Nucleus accumbens (tissue), 56 donors: ENCODE data around the gene AKT1.

Source experiments
- DNase-seq, 56 donors: peaks; one replicate each; lab custom pipeline; 2025; lab: John Stamatoyannopoulos, UW

AKT1 gene

DNA sequence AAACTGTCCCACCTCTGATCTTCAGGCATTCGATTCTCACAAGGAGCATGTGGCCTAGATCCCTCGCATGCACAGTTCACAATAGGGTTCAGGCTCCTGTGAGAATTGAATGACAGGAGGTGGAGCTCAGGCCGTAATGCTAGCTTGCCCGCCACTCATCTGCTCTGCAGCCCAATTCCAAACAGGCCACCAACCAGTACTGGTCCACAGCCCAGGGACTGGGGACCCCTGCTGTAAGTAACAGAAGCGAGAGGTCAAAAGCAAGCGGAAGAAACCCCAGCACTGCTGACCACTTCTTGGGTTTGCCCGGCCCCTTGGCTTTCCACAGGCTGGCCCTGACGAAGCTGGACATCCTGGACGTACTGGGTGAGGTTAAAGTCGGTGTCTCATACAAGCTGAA lies 51.1 kb downstream of the AKT1 start:
- no peak for DNase-seq

DNA sequence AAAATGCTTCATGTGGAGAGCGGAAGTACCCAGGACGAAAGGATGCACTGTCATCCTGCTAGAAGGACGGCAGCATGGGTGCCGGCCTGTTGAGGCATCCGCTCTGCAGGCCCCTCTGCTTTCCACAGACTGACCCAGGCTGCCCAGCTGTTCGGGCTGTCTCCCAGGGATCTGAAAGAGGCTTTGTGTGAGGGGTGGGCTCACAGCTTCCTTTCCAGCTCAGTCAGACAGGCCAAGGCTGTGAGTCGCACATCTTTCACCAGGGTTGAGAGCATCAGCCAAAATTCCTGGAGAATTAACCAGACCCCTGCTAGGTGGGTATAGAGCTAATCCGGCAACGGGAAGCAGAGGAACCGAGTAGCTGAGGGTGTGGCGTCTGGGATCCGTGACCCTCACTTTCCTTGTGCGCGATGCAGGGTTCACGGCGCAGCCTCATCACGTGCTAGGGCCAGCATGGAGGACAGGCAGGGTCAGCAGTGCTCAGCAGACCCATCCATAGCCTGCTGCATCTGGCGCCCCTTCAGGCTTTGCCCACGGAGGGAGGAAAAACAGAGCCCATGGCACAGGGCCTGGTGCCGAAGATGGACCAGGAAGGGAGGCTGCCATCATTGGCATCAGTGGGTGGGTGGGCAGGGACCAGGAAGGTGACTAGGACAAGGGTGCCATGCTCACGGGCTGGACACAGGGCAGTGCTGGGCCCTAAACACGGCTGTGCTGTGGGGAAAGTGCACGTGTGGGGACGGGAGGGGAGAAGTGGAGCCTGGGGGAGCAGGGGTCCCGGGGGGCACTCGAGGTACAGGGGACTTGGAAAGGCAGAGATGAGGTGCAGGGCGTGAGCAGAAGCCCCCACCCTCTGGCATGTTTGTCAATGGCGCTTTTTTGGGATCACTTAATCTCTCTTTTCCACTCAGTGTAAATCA lies 51.8 kb downstream of the AKT1 start:
- peak in 27 of 56 donors; percentile 12 to 66 (median 42) for DNase-seq

DNA sequence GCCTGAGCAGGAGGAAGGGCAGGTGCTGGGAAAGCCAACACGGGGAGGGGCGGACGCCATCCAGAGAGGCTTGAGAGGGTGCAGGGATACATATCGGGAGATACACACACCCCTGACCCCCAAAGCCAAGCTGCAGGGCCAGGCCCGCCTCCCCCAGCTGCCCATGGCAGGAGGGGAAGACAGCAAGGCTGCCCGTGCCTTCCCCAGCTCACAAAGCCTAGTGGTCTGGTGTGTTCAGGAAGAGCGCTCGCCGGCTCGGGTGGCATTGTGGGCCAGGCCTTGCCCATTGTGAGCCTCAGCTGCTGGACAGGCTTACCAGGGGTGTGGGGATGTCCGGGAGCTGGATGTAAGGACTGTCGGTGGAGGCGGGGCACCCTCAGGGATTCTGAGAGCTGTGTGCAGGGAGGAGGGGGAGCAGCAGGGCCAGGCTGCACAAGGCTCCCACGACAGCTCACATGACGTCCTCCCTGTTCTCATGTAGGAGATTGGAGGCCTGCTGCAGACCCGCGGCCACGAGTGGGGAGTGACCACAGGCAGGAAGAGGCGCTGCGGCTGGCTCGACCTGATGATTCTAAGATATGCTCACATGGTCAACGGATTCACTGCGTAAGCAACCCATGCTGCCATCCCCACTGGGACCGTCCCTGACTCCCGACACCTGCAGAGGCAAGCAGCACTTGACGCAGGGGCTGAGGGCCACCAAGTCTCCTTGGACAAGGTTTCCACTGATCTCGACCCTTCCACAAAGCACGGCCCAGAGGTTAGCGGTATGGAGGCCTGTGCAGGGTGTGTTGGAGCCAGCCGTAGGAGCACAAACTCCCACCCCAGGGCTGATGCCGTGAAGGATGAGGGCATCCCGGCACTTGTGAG lies 52.7 kb downstream of the AKT1 start:
- DNase-seq: no peak

DNA sequence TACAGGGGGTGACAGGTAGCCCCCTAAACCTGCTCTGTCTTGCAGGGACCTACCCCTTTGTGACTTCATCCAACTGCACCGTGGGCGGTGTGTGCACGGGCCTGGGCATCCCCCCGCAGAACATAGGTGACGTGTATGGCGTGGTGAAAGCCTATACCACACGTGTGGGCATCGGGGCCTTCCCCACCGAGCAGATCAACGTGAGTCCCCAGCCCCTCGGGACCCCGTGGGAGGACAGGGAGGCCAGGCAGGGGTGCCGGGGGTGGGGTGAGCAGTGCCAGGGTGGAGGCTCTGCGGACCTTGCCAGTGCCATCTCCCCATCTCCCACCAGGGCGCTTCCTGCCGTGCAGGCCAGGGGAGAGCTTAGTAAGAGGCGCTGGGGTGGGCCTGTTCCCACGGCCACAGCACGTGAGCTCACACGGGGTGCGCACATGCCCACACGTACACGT lies 53.7 kb downstream of the AKT1 start:
- no peak for DNase-seq

DNA sequence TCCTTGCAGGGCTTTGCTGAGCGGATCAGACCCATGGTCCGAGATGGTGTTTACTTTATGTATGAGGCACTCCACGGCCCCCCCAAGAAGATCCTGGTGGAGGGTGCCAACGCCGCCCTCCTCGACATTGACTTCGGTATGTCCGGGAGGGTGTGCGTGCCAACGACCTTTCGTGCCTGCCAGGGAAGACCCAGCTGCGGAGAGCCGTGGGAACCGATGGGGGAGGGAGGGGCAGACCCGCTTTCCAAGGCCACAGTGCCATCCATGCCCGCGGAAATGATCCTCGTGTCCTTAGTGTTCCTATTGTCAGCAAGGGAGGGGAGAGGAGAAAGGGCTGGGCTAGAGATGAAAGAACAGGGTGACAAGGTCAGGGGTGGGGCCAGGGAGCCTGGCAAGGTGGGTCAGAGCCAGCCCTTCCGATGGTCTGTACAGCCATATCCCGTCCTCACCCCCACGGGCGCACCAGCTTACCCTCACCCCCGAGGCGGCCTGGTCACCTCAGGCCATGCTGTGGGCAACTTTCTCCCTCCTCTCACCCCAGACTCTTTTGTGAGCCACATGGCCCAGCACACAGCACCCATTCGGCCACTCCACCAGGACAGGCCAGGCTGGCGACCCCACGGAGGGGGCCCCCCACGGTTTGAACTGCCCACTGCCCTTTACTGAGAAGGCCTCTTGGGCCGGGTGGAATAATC lies 54.3 kb downstream of the AKT1 start:
- DNase-seq: no peak

DNA sequence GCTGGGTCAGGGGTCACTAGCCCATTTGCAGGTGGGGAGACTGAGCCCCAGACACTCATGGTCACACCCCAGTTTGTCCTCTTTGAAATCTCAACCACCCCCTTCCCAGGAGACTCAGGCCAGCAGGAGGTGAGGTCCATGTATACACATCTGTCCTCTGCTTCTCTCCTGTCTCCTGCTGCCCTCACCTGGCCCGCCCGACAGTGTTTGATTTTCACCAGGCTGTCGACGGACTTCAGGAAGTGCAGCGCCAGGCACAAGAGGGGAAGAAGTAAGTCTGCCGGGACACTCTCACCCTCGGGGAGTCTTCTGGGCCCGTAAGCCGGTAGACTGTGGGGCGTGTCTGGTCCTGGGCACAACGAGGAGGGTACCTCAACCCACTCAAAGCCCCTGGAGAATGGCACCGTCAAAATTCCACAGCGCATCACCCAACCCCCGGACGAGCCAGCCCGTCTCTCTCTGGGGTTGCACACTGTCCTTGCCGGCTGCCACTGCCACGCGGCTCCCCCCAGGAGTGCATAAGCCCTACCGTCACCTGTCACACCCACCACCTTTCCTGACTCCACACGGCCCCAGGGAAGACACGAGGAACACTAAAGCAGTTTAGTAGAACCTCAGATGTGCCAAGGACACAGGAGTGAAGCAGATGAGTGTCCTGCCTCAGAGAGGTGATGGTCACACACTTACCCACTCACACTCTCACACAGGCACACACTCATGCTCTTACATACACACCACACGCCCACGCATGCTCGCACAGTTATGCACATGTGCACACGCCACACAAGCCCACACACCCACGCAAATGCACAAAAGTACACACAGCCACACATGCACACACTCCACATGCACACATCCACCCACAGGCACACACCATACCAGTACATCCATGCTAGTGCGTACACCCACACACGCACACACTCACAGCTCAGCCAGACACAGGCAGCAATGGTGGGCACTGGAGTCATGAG lies 55.7 kb downstream of the AKT1 start:
- DNase-seq: no peak

DNA sequence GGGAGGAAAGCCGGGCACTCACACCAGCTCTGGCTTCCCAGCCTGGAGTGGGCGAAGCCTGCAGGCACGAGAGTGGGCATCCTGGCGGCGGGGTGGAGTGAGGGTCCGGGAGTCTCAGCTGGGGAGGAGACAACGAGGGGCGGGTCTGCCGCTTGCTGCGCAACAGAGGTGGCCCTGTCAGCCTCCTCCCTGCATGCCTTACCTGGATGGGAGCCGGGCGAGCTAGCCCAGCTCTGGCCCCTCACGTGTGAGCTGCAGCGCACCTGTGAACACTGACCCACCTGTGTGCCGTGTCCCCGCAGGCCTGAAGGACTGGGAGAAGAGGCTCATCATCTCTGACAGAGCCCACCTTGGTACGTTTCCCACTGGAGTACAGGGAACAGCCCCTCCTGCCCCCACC lies 56.5 kb downstream of the AKT1 start:
- DNase-seq: no peak

DNA sequence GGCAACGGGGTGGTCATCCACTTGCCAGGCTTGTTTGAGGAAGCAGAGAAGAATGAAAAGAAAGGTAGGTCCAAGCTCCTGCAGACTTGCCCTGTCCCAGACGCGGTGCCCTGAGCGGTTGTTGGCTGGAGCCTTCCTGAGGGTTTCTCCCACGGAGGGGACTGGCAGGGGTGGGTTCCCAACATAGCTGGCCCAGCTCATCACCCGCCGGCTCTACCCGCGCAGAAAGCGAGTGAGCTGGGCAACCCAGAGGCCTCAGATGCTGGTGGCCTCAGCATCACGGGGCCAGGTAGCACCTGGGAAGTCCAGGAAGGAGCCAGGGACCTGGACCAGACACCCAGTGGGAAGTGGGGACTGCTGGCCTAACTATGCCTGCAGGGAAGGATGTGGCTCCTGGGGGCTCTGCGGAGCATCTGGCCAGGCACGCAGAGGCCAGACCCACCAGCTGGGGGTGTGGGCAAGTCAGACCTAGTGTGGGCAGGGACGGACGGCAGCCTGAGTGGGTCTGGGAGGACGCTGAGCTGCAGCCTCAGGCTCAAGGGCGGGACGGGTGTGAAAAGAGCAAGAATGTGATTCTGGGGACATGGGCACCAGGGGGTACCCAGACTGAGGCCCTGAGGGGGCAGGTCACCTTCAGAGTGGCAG lies 57.1 kb downstream of the AKT1 start:
- no peak for DNase-seq

DNA sequence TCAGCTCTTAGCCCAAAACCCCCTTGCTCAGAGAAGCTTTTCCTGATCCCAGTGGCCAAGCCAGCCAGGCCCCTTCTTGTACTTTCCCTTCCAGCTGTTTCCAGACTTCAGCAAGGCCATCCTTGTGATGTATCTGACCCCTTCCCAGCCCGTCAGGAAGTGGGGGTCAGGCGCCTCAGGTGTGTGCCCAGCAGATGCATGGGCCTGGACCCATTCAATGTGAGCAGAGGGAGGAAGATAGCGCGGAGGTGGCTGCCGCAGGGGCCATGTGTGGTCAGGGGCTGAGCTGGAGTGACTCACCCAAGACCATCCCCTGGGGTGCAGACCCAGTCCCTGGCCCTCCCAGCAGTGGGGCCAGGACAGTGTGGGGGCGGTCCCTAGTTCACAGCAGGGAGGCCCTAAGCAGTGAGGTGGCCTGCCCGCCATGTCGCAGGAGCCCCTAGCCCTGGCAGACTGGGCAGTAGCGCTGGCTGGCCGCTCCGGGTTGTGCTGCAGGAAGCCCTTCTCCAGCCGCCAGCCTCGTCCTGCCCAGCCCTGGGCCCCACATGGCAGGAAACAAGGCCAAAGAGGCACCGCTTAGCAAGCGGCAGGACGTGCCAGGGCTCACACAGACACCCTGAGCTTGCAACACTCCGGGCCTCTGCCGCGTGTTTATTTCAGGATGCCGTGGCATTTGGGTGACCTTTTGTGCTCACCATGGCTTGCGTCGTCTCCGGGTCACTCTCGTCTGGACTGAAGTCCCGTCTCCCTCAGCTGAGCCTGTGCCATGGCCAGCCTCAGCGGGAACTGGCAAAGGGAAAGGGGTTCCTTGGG lies 59.5 kb downstream of the AKT1 start:
- DNase-seq: peak in 53 of 56 donors; percentile 15 to 86 (median 54)

DNA sequence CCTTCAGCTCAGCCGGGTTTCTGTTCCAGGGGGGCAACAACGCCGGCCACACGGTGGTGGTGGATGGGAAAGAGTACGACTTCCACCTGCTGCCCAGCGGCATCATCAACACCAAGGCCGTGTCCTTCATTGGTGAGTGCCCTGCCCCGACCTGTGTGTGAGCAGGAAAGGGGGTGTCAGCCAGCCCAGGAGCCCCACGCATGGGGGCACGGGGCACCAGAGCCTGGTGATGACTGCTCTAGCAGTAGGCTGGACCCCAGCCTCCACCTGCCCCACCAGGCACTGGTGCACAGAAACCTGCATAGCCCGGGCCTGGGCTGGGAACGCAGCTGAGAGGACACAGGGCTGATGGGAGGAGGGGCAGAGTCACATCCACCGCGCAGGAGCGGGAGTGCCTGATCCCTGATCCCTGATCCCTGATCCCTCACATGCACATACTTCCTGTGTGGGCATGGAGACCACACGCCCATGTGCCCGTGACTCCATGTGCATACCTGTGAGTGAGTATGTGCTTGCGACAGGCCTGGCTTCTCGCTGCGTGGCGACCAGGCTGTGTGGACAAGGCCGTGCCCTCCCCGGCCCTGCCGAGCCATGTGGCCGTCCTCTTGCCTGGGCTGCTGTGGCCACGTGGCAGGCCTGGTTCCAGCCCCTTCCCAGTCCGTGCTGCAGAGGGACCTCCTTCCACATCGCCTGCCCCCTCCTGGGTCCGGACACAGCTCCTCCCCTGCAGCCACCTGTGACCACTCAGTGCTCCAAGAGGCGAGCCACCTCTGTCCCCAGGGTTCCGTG lies 60.4 kb downstream of the AKT1 start:
- no peak for DNase-seq

DNA sequence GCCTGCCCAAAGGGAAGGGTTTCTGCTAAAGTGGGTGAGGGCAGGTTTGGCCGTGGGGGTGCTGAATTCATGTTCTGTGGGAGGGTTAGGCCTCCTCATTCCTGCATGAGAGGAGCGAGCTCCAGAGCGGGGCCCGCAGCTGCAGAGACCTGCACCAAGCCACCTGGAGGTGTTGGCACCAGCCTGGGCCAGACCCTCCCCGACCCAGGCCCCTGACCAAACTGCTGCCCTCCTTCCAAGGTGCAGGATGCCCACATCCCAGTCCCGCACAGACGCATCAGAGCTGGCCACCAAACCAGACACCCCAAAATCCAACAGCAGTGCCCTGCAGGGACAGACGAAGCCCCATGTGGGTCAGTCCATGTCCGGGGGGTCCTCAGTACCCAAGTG lies 61.0 kb downstream of the AKT1 start:
- no peak for DNase-seq

DNA sequence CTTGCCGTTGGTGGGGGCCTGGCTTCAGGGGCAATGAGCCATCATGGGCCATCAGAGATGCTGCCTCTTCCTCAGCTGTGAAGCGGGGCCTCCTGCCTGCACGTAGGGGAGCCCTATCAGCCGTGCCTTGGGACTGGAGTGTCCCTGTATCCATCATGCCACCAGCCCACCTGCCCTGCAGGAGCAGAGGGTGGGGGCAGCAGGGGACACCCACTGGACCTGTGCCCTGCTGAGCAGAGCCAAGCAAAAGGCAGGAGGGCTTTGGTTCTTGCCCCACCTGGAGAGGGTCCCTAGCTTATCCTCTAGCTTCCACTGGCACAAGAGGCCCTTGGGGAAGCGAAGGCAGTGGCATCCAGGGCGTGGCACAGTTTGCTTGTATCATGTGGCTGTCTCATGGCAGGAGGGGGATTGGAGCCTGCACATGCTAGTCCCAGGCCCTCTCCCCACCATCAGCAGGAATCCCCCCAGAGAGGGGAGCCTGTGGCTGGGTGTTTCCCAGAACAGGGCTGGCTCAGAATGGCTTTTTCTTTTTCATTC lies 61.4 kb downstream of the AKT1 start:
- no peak for DNase-seq

DNA sequence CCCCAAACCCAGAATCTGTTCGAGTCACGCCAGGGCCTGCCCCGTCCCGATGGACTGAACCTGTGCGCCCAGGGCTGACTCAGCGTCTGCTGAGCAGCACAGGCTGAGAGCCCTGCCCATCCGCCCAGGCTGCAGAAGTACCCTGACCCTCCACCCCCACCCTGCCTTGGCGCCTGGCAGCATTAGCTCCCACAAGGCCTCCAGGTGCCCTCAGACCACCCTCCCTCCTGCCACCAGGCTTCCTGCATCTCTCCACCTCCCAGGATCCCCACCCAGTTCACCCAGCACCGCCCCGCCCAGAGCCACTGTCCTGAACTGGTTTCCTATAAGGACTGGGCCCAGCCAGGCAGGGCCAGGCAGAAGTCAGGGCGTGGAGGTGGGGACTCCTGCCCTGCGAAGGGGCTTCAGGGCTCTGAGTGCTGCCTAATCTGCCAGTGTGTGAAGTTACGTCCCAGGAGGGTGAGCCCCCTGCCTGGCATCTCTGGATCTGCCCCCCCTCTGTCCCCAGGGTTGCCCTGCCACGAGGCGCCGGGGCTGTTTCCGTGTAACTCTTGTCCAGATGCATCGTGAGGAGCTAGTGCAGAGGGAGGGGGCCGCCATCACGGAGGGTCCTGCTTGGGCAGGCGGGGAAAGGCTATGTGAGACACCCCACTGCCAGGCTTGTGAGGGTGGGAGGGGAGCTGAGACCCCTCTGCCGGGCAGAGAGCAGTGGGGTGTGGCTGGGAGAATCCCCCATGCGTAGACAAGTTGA lies 62.4 kb downstream of the AKT1 start:
- no peak for DNase-seq

DNA sequence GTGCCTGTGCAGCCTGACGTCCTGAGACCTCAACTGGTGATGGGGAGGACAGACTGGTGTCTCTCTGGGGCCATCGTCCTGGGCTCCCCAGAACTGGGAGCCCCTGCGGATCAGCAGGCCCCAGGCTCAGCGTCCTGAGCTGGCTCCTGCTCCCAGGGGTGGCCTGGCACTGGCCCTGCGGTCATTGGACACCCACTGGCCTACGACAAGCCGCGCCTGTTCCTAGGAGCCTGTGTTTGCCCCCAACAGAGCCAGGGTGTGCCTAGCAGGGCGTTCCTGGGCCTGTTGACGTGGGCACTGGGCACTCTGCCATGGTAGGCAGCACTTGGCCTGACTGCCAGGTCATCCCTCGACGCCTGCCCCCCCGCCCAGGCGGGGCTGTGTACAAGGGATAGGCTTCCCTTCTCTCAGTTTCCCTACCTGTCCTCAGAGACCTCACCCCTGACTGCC lies 63.2 kb downstream of the AKT1 start:
- peak in 9 of 56 donors; percentile 18 to 57 (median 32) for DNase-seq

DNA sequence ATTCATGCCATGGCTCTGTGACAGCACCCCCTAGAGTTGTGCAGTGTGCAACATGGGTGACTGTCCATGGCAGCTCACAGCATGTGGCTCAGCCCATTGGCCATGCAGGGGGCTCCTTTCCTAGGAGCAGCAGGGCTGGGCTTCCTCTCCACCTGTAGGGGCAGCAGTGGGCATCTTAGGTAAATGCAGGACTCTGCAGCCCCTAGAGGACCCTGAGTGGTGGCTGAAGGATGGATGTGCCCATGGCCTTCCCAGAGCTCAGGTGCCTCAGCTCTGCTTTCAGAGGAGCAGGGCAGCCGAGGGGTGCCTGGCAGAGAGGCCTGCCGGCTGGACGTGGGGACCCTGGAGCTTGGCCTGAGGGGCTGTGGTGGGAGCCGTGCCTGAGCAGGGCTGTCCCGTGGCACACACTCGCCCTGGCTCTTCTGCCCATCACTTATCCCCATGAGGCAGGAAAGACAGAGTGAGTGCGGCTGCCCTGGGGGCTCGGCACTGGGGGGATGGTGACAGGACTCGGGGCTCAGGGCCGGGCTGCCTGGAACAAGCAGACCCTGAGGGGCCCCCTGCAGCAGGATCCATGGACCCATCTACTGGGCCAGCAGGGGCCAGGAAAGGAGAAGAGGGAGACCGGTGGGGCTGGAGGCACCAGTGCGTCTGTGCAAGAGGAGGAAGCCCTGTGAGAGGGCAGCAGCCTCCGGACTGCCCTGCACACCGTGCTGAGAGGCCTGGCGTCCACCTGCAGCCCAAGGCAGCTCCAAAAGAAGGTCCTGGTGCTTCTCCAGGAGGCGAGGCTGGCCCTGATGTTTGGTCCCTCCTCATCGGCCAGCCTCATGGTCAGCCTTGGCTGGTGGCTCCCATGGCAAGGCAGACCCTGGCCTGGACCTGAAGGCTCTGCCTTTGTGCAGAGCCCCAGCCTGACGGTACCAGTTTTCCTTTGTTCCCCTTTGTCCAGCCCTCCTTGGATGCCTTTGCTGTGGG lies 63.9 kb downstream of the AKT1 start:
- no peak for DNase-seq
